Omental fat pad (tissue), 4 donors: ENCODE data around the gene SCAF11. TPM values are rescaled to one million over a fixed set of nuclear protein-coding genes. Genes with fewer than 3 reads are reported as not detected.

Source experiments
- ATAC-seq: fragments of 150-250 bp; one replicate; pipeline ENCODE4 v1.9.1; 2016; ENCODE audit warnings: mild to moderate bottlenecking, moderate library complexity; ENCODE audit not compliant: low FRiP score
- DNase-seq: peaks from one replicate; pipeline ENCODE4 v3.0.0-alpha.2; 2019; ENCODE audit warnings: low spot score
- small RNA-seq: library from RNA; depleted of rRNA; stranded (forward); fragments of <200 nt; gene quantifications from one replicate; pipeline ENCODE3, GENCODE V24; 2016
- total RNA-seq, 4 donors: library from RNA; depleted of rRNA; stranded (reverse); fragments of >200 nt; gene quantifications; one replicate each; pipeline ENCODE4 v1.1.0, GENCODE V29; 2016
- TF ChIP-seq, protein P1 (sequence below), 3 donors: fragments of 450-650 bp; IDR thresholded peaks; one replicate each; pipeline ENCODE4 v1.5.1; 2016 to 2017; ENCODE audit warnings: antibody characterized with exemption in 3 of 3, mild to moderate bottlenecking in 3 of 3, moderate library complexity in 2 of 3

SCAF11 gene
- total RNA-seq, 4 donors from 2014 or later, result 110 to 205 (median 156) TPM

DNA sequence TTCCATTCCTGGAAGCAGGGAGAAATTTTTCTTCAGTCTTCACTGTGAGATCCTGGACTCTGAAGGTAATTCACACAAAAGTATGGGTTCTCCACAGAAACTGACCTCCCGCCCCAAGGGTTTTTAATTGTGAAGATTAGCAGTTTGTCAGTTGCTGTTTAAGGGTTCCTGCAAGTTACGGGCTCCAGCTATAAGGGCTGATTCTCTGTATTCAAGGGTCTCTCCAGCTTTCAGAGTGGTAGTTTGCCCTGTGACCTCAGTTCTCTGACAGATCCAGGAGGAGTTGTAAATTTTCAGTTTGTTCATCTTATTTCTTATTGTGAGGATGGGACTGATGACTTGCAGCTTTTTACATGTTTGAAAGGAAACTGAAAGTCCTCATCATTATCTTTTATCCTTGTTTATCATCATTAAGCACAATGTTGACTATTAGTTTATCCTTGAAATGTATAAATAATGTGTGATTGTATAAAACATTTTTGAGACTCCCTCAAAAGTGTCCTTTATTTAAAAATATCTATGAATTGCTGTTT, 110.9 kb downstream of the SCAF11 start:
- peak; percentile 18 for ATAC-seq
- TF ChIP-seq, protein P1, sequence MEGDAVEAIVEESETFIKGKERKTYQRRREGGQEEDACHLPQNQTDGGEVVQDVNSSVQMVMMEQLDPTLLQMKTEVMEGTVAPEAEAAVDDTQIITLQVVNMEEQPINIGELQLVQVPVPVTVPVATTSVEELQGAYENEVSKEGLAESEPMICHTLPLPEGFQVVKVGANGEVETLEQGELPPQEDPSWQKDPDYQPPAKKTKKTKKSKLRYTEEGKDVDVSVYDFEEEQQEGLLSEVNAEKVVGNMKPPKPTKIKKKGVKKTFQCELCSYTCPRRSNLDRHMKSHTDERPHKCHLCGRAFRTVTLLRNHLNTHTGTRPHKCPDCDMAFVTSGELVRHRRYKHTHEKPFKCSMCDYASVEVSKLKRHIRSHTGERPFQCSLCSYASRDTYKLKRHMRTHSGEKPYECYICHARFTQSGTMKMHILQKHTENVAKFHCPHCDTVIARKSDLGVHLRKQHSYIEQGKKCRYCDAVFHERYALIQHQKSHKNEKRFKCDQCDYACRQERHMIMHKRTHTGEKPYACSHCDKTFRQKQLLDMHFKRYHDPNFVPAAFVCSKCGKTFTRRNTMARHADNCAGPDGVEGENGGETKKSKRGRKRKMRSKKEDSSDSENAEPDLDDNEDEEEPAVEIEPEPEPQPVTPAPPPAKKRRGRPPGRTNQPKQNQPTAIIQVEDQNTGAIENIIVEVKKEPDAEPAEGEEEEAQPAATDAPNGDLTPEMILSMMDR (IDR thresholded peaks at IDR 0.05), result no peak

DNA sequence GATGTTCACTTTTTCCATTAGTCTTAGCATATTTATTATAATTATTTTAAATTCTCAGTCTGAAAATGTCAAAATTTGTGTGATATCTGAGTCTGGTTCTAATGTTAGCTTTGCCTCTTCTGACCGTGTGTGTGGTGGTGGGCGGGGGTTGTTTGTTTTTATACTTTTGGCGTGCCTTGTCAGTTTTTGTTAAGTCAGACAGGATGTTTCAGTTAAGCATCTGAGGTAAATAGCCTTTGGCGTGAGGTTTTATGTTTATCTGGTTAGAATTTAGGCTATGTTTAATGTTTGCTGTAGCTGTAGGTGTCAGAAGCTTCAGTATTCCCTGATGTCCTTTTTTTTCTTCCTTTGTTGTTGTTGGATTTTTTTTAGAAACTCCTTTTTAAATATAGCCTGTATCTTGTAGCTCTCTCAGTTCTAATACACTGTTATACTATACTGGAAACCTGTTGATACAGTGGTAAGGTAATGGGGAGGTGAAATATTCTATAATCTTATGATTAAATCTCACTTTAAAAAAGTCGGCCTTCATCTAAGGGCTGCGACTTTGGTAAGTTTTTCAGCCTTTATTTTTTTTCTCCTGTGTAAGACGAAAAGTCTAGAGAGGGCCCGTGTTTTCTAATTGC, 111.6 kb downstream of the SCAF11 start:
- ATAC-seq (no peak), DNase-seq (no peak)
- TF ChIP-seq, protein P1 (IDR thresholded peaks at IDR 0.05), result no peak

More for the DNA sequence above, 110.9 kb downstream of the SCAF11 start:
- DNase-seq, result no peak

DNA sequence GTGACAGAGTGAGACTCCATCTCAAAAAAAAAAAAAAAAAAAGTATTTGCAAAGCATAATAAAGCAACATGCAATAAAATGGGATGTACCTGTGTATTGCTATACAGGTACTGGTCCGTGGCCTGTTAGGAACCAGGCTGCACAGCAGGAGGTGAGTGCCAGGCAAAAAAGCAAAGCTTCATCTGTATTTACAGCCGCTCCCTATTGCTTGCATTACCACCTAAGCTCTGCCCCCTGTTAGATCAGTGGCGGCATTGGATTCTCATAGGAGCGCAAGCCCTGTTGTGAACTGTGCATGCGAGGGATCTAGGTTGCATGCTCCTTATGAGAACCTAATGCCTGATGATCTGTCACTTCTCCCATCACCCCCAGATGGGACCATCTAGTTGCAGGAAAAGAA, 113.3 kb downstream of the SCAF11 start:
- ATAC-seq (no peak), DNase-seq (no peak)
- TF ChIP-seq, protein P1 (IDR thresholded peaks at IDR 0.05), result no peak

DNA sequence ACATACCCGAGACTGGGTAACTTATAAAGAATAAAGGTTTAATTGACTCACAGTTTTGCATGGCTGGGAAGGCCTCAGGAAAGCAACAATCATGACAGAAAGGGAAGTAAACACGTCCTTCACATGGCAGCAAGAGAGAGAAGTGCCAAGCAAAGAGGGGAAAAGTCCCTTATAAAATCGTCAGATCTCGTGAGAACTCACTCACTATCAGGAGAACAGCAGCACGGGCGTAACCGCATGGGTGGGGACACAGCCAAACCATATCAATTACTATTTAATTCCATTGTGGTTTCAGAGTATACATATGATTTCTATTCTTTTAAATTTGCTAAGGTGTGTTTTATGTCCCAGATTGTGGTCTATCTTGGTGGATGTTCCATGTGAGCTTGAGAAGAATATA, 117.9 kb downstream of the SCAF11 start:
- TF ChIP-seq, protein P1 (IDR thresholded peaks at IDR 0.05), result no peak
- ATAC-seq (no peak), DNase-seq (no peak)

Small RNAs within 50 kb of the gene (small RNA-seq; reads per million reads assigned to genes)
- gene RN7SL246P, result not detected
